Glomerular endothelial cell (primary cell): ENCODE results near the gene ROCK2. TPM values are rescaled to one million over a fixed set of nuclear protein-coding genes. Genes with fewer than 3 reads are reported as not detected.

Source experiments
- DNase-seq: peaks from one replicate; pipeline ENCODE4 v3.0.0-alpha.2; 2011; ENCODE audit warnings: low read depth, low spot score; ENCODE audit errors: extremely low read depth
- total RNA-seq: library from RNA; depleted of rRNA; stranded (reverse); fragments of >200 nt; gene quantifications from 2 replicates; pipeline ENCODE4 v1.2.3, GENCODE V29; 2015

The ROCK2 gene
- total RNA-seq, 1 donor from 2014 or later = 47.4 TPM

GRCh38 chr2:11368059-11368572 lies 23.7 kb upstream of the ROCK2 start:
- DNase-seq = no peak

GRCh38 chr2:11367170-11367730 lies 22.8 kb upstream of the ROCK2 start:
- no peak for DNase-seq

- no peak for DNase-seq
These were observed 21.9 kb upstream of the ROCK2 start for GRCh38 chr2:11366326-11366741.

GRCh38 chr2:11365096-11365879 lies 20.9 kb upstream of the ROCK2 start:
- DNase-seq = no peak

- no peak for DNase-seq
These were observed 20.1 kb upstream of the ROCK2 start for GRCh38 chr2:11364565-11364887.

- DNase-seq = no peak
These were observed 19.6 kb upstream of the ROCK2 start for GRCh38 chr2:11363868-11364564.

- no peak for DNase-seq
These were observed 15.4 kb upstream of the ROCK2 start for GRCh38 chr2:11359865-11360264.

- no peak for DNase-seq
These were observed 13.1 kb upstream of the ROCK2 start for GRCh38 chr2:11357428-11357972.

GRCh38 chr2:11356764-11357163 lies 12.3 kb upstream of the ROCK2 start:
- DNase-seq = no peak

- DNase-seq = no peak
These were observed 11.0 kb upstream of the ROCK2 start for GRCh38 chr2:11355194-11356053.

GRCh38 chr2:11354363-11355154 lies 10.1 kb upstream of the ROCK2 start:
- DNase-seq = no peak

- DNase-seq = no peak
These were observed 8.5 kb upstream of the ROCK2 start for GRCh38 chr2:11352781-11353537.

GRCh38 chr2:11348209-11348749 lies 3.8 kb upstream of the ROCK2 start:
- no peak for DNase-seq

GRCh38 chr2:11347403-11347959 lies 3.0 kb upstream of the ROCK2 start:
- no peak for DNase-seq

- DNase-seq = no peak
These were observed 1.6 kb upstream of the ROCK2 start for GRCh38 chr2:11346023-11346482.

- DNase-seq = no peak
These were observed 681 bp upstream of the ROCK2 start for GRCh38 chr2:11344956-11345677.

GRCh38 chr2:11343650-11344341 lies 640 bp downstream of the ROCK2 start:
- DNase-seq = no peak
